Keratinocyte (primary cell): ENCODE results near the gene ARHGAP8.

ENCODE experiments used
- CTCF ChIP-seq, 3 experiments: IDR thresholded peaks in 1 of 3; conservative IDR thresholded peaks in 1 of 3; optimal IDR thresholded peaks in 1 of 3; 2 replicates in 2 of 3; 3 replicates in 1 of 3; pipeline versions ENCODE3 to v1.5.1; 2011; ENCODE audit warnings: low read length in 3 of 3, mild to moderate bottlenecking in 3 of 3, moderate library complexity in 2 of 3, control low read depth in 1 of 3, inconsistent platforms in 1 of 3; ENCODE audit not compliant: insufficient read depth in 2 of 3; ENCODE audit errors: extremely low read depth in 1 of 3
- EZH2 ChIP-seq: IDR thresholded peaks from one replicate; pipeline ENCODE4 v1.6.1; 2012; ENCODE audit warnings: inconsistent platforms, mild to moderate bottlenecking, low read length, moderate library complexity

GRCh38 chr22:44743247-44743646 is 9.1 kb upstream of the ARHGAP8 start:
- no peak for TF ChIP-seq CTCF (optimal IDR thresholded peaks at IDR 0.05 in 1 of 3, IDR thresholded peaks at IDR 0.05 in 1 of 3, conservative IDR thresholded peaks at IDR 0.05 in 1 of 3; ENCODE audit: extremely low read depth in 1 of 3, insufficient read depth in 2 of 3, low read length in 3 of 3)
- no peak for TF ChIP-seq EZH2
